ENCODE measurements around the gene ARL4D. TPM values are rescaled to one million over a fixed set of nuclear protein-coding genes. Genes with fewer than 3 reads are reported as not detected.

The ARL4D gene
- total and polyA plus RNA-seq, 2 experiments from 2014 or later, result 35.3 to 99.9 TPM

DNA sequence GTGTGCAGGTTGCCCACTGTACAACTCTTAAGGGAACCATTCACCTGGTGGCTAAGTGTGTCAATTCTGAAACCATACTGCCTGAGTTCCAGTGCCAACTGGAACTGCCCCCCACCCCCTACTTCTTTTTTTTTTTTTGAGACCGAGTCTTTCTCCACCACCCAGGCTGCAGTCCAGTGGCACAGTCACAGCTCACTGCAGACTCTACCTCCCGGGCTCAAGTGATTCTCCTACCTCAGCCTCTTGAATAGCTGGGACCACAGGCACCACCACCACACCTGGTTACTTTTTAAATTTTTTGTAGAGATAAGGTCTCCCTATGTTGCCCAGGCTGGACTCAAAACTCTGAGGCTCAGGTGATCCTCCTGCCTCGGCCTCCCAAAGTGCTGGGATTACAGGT lies 44.6 kb downstream of the ARL4D start:
- Histone ChIP-seq H3K79me2 (no peaks in the 10 kb centered on the region), H3K4me3 (no peak overlapping the region), H3K4me1 (ENCODE audit: insufficient read depth) (peaks cover 7% of the 10 kb centered on the region), H3K27me3 (no peaks in the 10 kb centered on the region), H3K9me2 (replicated peaks; ENCODE audit: insufficient read depth) (no peaks in the 10 kb centered on the region), H3K27ac (no peak overlapping the region), H3K36me3 (replicated peaks; ENCODE audit: insufficient read depth, low read depth) (no peaks in the 10 kb centered on the region), H4K20me1 (ENCODE audit: insufficient read depth, poor library complexity, severe bottlenecking) (no peaks in the 10 kb centered on the region), H3K9me3 (ENCODE audit: low read depth) (no peaks in the 10 kb centered on the region), H2AFZ (no peak overlapping the region), H3K4me2 (no peak overlapping the region)
- no peak for TF ChIP-seq EZH2 (IDR thresholded peaks at IDR 0.05; ENCODE audit: borderline replicate concordance)
- TF ChIP-seq, protein P1, sequence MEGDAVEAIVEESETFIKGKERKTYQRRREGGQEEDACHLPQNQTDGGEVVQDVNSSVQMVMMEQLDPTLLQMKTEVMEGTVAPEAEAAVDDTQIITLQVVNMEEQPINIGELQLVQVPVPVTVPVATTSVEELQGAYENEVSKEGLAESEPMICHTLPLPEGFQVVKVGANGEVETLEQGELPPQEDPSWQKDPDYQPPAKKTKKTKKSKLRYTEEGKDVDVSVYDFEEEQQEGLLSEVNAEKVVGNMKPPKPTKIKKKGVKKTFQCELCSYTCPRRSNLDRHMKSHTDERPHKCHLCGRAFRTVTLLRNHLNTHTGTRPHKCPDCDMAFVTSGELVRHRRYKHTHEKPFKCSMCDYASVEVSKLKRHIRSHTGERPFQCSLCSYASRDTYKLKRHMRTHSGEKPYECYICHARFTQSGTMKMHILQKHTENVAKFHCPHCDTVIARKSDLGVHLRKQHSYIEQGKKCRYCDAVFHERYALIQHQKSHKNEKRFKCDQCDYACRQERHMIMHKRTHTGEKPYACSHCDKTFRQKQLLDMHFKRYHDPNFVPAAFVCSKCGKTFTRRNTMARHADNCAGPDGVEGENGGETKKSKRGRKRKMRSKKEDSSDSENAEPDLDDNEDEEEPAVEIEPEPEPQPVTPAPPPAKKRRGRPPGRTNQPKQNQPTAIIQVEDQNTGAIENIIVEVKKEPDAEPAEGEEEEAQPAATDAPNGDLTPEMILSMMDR (IDR thresholded peaks at IDR 0.05; ENCODE audit: poor library complexity), result no peak
- WGBS (ENCODE audit: low lambda C conversion rate, missing lambda C conversion rate), result 95% methylated on average over 3 of the region's 3 CpGs
- no peak for DNase-seq (ENCODE audit: low spot score)

DNA sequence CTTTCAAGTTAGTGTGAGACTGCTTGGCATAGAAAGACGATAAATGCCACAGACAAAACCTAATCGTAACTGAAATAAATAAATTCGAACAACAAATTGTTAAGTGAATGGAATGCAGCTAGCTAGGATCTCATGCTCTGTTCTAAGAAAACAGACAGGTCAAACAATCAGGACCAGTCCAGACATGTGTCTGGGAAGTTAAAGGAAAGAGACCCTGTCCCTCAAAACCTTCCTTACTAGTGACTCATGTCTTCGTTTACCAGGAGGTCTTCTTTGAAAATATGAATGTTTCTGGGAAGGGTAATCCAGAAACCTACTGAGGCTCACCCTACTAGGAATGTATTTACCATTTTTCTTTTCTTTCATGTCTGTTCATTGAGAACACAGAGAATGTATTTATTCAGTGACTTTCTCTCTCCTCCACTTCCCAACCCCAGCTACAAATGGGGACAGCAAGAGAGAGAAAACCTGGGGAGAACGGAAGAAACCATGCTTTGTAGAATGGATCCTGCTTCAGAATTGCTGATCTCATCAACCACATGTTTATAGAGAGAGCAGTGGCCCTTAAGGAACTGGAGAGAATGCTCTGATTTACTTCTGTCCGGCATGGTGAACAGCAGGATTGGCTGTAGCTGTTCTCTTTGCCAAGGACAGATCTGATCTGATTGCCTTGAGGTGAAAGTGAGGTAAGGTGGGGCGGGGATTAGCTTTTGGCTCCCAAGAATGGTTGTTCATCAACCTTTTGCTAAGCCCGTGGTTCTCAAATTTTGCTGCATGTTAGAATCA lies 45.6 kb downstream of the ARL4D start:
- Histone ChIP-seq H3K27me3 (no peaks in the 10 kb centered on the region), H3K9me3 (ENCODE audit: low read depth) (no peaks in the 10 kb centered on the region), H3K27ac (peak overlapping the region; percentile 41), H2AFZ (peak overlapping the region; percentile 17), H3K79me2 (no peaks in the 10 kb centered on the region), H3K4me3 (no peak overlapping the region), H3K9me2 (replicated peaks; ENCODE audit: insufficient read depth) (no peaks in the 10 kb centered on the region), H4K20me1 (ENCODE audit: insufficient read depth, poor library complexity, severe bottlenecking) (no peaks in the 10 kb centered on the region), H3K4me1 (ENCODE audit: insufficient read depth) (peaks cover 7% of the 10 kb centered on the region), H3K36me3 (replicated peaks; ENCODE audit: insufficient read depth, low read depth) (no peaks in the 10 kb centered on the region), H3K4me2 (no peak overlapping the region)
- DNase-seq (ENCODE audit: low spot score), result no peak
- no peak for TF ChIP-seq EZH2phosphoT487 (IDR thresholded peaks at IDR 0.05; ENCODE audit: low read depth, severe bottlenecking, unreplicated experiment)
- TF ChIP-seq, protein P1 (IDR thresholded peaks at IDR 0.05; ENCODE audit: poor library complexity), result no peak
- no peak for TF ChIP-seq EZH2 (IDR thresholded peaks at IDR 0.05; ENCODE audit: borderline replicate concordance)
- WGBS (ENCODE audit: low lambda C conversion rate, missing lambda C conversion rate), result 56% methylated on average over 8 of the region's 8 CpGs

DNA sequence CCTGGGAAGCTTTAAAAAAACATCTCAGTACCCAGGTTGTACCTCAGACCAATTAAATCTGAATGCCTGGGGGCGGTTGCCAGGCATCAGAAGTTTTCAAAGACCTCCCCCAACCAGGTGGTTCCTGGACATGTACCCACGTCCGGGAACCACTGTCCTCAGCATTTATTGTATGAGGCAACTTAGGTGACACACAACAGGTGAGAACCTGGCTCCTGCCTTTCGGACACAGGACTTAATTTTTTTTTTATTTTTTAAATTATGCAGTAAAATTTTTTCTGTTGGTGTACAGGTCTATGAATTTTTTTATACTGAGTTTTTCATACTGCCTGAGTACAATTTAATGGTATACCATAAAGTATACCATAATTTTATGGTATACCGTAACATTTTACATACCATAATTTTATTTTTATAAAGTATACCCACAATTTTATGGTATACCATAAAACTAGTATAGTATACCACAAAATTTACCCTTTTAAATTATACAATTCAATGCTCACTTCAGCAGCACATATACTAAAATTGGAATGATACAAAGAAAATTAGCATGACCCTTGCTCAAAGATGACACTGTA lies 46.3 kb downstream of the ARL4D start:
- no peak for DNase-seq (ENCODE audit: low spot score)
- Histone ChIP-seq H3K4me1 (ENCODE audit: insufficient read depth) (peaks cover 13% of the 10 kb centered on the region), H3K79me2 (no peaks in the 10 kb centered on the region), H3K27me3 (no peaks in the 10 kb centered on the region), H2AFZ (peak overlapping the region; percentile 17), H3K9me3 (ENCODE audit: low read depth) (no peaks in the 10 kb centered on the region), H3K27ac (peak overlapping the region; percentile 41), H3K4me3 (no peak overlapping the region), H3K9me2 (replicated peaks; ENCODE audit: insufficient read depth) (no peaks in the 10 kb centered on the region), H4K20me1 (ENCODE audit: insufficient read depth, poor library complexity, severe bottlenecking) (no peaks in the 10 kb centered on the region), H3K4me2 (no peak overlapping the region), H3K36me3 (replicated peaks; ENCODE audit: insufficient read depth, low read depth) (no peaks in the 10 kb centered on the region)
- WGBS (ENCODE audit: low lambda C conversion rate, missing lambda C conversion rate), result 80% methylated on average over 5 of the region's 5 CpGs
- TF ChIP-seq EZH2phosphoT487 (IDR thresholded peaks at IDR 0.05; ENCODE audit: low read depth, severe bottlenecking, unreplicated experiment) (no peak), EZH2 (IDR thresholded peaks at IDR 0.05; ENCODE audit: borderline replicate concordance) (no peak)
- TF ChIP-seq, protein P1 (IDR thresholded peaks at IDR 0.05; ENCODE audit: poor library complexity), result no peak
